KBM-7 (cell line): ENCODE data around the gene VSTM2B.
"Not testable (repeated sequence)": the region's sequence is repeated elsewhere in the genome, so short reads cannot be mapped to it uniquely, and the experiment has no call there.

ENCODE experiments used
- DNase-seq: peaks from one replicate; pipeline ENCODE4 v3.0.0-alpha.2; 2015
- in situ Hi-C: fragments of 300-500 bp; cut with MboI; formaldehyde crosslinking; loops from 2 replicates; pipeline ENCODE4 v1.14.3; 2020; ENCODE audit warnings: low sequenced_read_pairs, low pct_unique_long_range_greater_than_20kb, mixed read lengths

The VSTM2B gene

DNA sequence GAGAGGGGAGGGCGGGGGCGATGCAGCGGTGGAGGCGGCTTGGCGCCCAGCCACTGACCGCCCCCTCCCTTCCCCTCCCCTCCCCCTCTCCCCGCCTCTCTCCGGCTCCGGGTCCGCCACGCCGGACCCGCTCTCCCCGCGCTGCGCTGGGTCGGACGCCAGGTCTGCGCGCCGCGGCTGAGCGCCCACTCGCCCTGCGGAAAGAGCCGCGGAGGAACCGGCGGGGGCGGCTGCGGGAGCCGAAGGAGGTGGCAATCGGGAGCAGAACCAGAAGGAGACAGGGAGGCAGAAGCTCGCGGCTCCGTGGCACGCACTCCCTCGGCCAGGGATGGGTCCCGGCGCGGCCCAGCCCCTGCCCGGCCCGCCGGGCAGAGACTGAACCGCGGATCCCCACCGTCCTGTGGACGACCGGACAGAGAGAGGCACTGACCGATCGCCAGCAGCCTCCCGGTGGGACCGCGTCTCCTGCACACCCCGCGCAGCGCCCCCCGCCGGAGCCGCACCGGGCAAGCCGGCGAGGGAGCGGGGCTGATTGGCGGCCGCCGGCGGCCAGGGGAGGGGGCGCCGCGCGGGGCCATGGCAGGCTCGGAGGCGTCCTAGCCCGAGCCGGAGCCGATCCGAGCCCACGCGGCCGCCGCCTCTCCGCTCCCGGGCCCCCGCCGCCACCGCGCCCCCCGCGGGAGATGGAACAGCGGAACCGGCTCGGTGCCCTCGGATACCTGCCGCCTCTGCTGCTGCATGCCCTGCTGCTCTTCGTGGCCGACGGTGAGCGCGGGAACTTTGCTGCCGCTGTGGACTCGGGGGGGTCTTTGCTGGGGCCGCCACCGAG is at the start of gene VSTM2B:
Gene VSTM2B (plus strand): TSS at position 94 of the 829 bp plus-strand sequence. CDS start 590 bp downstream, at position 684.
- DNase-seq: no peak
- in situ Hi-C loops: no loop called here

DNA sequence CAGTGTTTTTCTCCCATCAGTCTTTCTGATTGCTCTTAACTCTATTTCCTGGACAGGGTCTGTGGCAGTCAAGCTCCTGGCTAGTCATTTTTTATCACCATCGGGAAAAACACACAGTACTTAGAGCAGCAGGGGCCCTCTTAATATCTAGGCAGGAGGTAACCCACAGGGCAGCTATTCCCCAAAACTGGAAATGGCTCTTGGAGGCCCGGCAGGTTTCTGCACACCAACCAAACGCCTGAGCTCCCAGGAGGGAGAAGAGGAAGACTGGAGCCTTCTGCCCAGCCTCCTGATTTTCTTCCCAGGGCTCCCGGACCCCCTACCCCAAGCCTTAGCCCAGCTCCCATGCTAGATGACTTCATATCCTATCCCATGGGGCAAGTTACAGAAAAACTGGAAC is 49.3 kb upstream of the VSTM2B start:
- DNase-seq: no peak
- in situ Hi-C loops: no loop called here

DNA sequence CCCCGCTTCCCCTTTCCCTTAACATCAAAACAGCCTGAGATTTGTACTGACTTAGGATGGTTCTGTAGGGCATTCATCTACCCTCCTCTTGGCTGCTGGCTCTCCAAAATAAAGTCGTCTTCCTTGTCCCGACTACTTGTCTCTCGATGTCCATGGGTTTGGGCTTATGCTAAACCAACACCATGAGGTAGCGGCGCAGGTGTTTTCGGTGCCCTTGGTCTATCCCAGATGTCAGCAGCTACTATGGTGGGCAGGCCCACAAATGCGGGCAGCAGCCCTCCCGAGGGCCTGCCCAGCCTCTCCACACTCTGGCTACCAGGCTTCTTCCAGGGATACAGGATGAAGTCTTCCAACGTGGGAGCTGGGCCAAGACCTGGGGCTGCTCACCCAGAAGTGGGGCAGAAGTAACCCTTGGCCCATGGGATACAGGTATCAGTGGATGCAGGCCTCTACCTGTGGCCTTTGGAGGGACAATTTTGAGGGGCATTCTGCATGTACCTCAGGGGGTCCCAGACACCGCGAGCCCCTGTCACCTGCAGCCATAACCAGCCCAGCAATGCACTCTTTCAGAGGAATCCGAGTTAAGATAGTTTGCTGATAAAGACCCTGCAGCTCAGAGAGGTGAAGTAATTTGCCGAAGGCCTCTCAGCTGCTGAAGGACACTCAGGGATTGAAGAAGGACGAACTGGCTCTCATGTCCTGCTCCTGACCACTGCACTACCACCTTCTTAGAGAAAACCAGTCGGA is 47.8 kb upstream of the VSTM2B start:
- no peak for DNase-seq
- in situ Hi-C loops: no loop called here

DNA sequence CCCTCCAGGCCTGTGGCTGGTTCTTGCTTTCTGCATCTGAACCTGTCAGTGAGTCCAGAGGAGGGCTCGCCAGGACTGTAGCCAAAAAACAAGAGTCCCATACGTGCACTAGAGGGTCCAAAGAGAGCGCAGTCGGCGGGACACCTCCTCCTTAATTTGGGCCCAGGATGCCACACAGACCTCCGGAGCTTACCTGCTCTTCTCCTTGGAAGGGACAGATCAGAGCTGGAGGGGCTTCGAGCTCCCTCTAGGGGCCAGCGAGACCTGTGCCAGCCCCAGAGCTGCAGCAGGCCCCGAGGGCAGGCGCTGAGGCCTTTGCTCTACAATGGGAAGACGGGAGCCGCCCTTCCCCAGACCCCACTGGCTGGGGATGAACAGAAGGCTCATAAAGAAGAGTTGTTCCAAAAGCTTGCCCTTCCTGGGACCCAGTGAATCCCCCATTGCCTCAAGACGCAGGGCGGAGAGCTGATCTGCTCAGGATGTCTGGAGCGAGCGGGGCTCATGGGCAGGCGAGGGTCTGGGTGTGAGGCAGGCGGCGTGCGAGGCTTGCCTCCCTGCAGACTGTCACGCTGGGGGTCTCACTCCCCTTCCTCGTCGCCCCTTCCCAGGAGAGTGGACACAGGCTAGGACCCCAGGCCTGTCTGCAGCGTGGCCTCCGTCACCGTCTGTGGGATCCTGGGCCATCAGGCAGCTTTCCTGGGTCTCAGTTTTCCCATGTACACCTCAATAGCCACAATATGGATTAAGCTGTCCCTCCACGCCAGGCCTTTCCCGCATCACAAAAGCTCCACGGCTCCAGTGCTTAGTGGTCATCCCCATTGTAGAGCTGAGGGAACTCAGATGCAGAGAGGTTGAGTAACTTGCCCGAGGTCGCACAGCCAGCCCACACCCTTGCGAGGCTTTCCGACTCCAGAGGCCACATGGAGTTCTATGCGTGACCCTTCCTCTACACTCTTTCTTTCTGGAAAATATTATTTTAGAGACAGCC is 46.9 kb upstream of the VSTM2B start:
- DNase-seq: peak; percentile 9

DNA sequence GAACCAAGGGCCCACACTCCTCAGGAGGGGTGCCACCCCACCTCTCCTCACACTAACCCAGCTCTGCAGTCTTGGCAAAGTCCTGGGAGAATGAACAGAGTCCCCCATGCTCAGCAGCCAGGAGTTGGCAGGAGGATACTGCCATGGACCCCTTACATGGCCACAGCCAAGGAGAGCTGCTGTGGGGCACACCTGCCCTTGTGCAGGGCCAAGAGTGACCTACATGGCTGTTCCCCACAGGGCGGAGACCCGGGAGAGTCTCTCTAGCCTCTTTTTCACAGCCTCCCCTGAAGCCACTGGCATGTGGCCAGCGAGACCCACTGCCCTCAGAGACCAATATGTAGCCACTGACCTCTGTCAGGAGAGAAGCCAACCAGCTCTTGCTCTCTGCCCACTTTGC is 45.9 kb upstream of the VSTM2B start:
- in situ Hi-C loops: no loop called here
- no peak for DNase-seq

More for the DNA sequence above, 46.9 kb upstream of the VSTM2B start:
- in situ Hi-C loops: no loop called here

- in situ Hi-C loops: no loop called here
- DNase-seq: no peak
Measured at GRCh38 chr19:29480507-29480906, 45.3 kb upstream of the VSTM2B start.

DNA sequence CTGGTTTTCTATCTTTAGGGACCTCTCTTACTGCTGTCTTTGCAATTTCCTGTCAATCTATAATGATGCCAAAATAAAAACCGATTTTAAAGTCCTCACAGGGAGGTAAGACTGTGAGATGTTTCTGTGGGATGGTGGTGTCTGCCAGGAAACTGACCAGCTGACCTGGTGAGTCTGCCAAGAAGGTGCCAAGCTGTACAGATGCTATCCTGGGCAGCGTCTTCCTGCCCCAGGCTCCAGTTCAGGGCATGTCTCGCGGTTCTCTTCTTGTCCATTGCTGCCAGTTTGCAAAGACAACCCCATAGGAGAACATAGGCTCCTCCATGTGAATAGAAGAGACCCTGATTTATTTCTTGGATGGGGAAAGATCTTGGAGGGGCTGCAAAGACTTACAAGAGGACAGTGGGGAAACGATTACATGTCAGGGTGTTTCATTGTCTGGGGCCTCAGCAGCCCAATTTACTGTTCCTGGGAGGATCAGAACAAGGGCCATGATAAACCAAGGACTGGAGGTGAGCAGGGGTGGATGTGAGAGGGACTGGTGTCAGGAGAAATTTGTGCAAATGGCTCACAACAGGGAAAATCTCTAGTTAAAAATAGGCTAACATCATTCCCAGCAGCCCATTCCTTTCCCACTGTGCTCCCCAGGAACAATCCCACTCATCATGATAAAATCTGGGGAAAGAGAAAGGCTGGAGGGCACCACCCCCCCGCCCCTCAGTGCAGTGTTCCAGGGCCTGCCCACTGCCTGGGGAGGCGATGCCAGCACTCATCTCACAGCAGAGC is 42.7 kb upstream of the VSTM2B start:
- in situ Hi-C loops: no loop called here
- DNase-seq: no peak

- no peak for DNase-seq
- in situ Hi-C loops: no loop called here
Measured at GRCh38 chr19:29483641-29483920, 42.2 kb upstream of the VSTM2B start.

DNA sequence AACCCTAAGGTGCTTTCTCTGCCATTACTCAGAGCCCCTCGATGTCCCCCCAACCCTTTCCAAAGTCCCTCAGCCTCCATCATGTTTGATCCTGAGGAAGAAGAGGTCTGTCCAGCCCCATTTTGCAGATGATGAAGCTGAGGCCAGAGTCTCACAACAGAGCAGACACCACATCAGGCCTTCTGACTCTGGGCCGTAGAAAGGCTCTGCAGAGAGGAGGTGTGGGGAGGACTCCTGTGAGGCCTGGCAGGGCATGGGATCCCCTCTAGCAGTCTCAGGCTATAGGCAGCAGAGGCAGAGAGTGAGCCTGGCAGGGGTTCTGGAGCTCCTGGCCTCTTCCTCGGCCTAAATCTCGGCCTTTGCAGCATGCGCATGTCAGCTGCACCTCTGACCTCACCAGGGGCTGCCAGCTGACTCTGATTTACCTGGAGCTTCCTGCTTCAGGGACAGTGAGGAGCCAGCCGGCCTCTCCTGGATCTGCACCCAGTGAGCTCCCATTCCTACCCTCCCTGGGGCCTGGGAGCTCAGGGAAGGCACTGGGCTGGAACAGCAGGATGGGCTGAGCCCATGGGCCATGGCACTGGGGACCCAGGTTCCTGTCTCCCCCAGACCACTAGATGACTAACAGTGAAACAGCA is 41.7 kb upstream of the VSTM2B start:
- in situ Hi-C loops: no loop called here
- DNase-seq: no peak

GRCh38 chr19:29484876-29485275 is 40.9 kb upstream of the VSTM2B start:
- no peak for DNase-seq
- in situ Hi-C loops: no loop called here

GRCh38 chr19:29485293-29485692 is 40.5 kb upstream of the VSTM2B start:
- in situ Hi-C loops: no loop called here
- no peak for DNase-seq

- in situ Hi-C loops, DNase-seq: not testable (repeated sequence)
Measured at GRCh38 chr19:29486961-29487360, 38.8 kb upstream of the VSTM2B start.

DNA sequence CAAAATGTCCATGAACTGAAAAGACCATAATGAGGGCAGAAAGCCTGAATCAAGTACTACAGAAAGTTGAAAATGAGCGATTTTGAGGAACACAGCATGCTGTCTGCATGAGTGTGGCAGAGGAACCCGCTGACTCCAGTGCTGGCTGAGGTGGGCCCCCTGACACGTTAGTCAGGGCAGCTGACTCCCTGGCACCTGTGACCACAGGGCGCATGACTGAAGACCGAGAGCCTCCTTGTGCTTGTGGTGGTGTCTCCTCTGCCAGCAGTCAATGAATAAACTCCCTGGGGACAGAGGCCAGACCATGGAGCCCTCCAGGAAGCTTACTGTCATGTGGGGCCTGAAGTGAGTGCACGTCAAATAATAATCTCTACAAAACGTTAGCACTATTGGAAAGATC is 38.4 kb upstream of the VSTM2B start:
- DNase-seq: no peak

GRCh38 chr19:29488316-29488715 is 37.5 kb upstream of the VSTM2B start:
- DNase-seq: no peak
- in situ Hi-C loops: no loop called here

More for the DNA sequence above, 38.4 kb upstream of the VSTM2B start:
- in situ Hi-C loops: no loop called here

- no peak for DNase-seq
- in situ Hi-C loops: no loop called here
Measured at GRCh38 chr19:29489172-29489951, 36.4 kb upstream of the VSTM2B start.

DNA sequence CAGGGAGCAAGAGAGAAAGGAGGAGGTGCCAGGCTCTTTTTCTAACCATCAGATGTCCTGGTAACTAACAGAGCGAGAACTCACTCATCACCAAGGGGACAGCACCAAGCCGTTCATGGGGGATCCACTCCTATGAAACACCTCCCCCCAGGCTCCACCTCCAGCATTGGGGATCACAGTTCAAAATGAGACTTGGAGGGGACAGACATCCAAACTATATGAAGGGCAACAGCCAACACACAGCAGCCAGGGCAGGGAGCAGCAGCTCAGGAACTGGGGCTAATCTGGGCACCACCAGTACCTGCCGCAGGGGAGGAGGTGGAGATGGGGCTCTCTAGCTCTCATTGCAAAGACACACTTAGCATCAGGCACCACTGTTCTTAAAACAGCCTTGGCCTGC is 34.3 kb upstream of the VSTM2B start:
- in situ Hi-C loops: no loop called here
- DNase-seq: no peak

DNA sequence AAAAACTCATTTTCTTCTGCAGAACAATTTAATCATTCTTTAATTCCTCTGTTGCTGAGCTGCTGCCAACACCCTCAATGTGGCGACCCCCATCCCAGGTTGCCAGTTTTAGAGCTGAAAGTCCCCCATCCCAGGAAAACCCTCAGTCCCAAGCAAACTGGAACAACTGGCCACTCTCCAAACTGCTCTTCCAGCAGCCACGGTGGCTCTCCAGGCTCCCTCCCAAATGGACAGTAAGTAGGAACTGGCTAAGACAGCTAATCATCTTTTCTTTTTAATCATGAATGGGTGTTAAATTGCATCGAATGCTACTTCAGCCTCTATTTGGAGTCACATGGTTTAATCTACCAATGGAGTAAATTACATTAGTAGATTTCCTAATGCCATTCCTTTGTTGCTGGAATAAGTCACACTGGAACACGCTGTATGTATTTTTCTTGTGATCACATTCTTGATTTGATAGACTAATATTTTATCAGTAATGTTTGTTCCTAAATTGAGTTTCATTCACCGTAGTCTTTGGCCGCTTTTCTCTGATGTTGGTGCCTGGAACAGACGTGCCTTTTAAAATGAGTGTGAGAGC is 33.7 kb upstream of the VSTM2B start:
- DNase-seq: no peak
- in situ Hi-C loops: no loop called here
